Cerebellar nuclear complex (tissue), 1 donor: ENCODE data around the gene FKRP.
"Not testable (repeated sequence)": the region's sequence is repeated elsewhere in the genome, so short reads cannot be mapped to it uniquely, and the experiment has no call there.

Experiments used
- DNase-seq, 2 experiments: peaks; one replicate each; lab custom pipeline; 2025; lab: John Stamatoyannopoulos, UW

The FKRP gene

DNA sequence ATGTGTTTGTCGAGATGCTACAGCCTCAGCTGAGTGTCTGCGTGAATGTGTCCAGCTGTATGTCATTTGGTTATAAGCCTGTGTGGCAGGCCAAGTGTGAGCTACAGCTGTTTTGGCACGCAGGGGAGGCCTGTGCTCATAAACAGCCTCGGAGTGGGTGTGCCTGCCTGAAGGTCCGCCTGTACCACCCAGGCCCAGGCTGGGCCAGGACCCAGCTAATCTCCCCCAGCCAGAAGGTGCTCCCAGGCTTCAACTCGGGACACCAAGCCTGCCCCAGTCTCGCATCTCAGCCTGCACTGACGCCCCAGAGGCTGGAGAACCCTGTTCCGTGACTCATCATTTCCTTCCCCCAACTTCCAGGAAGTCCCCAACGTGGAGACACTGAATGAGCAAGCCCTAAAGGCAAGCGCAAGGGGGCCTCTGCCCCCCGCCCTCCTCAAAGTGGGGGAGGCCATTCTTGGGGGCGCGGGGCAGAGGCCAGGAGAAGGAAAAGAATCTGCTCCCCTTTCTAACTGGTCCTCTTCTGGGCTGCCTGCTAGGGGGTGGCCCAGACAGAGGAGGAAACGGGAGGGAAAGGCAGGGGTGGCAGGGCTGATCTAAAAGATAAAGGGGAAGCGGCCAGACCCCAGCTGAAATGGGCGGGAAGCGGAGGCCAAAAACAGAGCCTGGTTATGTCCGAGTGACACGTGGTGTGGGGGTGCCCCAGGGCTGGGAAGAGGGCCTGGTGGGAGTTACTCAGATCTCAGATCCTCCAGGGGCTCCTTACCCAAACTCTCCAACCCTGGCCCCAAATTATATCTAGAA is 40.6 kb downstream of the FKRP start:
- DNase-seq, result no peak

DNA sequence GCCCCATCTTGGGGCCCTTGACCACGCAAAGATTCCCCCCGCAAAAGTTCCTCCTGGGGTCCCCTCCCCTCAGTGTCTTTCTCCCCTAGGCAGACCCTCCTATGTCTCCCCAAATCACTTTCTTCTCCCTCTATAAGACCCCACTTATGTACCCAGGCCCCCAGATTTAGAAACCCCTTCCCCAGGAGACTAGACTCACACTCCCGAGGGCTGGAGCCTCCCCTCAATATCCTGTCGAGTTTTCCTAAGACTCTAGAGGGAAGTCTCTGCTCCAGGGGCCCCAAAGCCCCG is 41.1 kb downstream of the FKRP start:
- DNase-seq, result no peak

DNA sequence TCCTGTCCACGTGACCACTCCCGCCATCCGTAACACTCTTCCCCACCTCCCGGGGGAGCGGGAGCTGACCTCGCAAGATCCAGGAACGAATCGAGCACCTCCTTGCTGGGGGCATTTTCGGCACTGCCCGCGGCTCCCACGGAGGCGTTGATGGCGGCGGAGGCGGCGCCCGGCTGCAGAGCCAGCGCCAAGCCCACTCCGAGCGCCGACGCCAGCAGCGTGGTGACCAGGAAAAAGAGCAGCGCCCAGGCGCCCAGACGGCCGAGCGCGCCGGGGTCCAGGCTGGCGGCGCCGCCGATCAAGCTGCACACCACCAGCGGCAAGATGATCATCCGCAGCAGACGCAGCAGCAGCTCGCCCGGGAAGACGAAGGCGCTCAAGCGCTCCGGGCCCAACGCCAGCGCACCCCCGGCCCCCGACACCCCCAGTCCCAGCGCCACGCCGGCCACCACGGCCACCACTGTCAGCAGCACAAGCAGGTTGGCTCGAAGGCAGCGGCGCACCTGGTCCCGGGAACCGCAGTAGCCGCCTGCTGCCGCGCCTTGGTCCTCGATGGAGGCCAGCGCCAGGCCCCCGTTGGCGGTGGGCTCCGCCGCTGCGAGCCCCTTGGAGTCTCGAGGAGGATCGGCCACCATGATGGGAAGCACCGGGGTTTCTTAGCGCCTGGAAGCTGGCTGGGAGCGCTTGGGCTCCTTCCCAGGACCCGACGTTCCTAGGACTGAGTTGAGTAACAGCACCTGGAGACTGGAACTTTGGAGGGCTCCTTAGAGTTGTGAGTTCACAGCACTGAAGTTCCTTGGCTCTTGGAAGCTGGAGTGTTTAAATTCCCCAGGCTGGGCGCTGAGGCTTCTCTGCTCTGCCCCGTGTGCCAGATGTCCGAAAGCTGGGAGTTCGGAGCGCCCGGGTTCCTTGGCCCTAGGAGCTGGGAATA is 41.7 kb downstream of the FKRP start:
- DNase-seq, result no peak

DNA sequence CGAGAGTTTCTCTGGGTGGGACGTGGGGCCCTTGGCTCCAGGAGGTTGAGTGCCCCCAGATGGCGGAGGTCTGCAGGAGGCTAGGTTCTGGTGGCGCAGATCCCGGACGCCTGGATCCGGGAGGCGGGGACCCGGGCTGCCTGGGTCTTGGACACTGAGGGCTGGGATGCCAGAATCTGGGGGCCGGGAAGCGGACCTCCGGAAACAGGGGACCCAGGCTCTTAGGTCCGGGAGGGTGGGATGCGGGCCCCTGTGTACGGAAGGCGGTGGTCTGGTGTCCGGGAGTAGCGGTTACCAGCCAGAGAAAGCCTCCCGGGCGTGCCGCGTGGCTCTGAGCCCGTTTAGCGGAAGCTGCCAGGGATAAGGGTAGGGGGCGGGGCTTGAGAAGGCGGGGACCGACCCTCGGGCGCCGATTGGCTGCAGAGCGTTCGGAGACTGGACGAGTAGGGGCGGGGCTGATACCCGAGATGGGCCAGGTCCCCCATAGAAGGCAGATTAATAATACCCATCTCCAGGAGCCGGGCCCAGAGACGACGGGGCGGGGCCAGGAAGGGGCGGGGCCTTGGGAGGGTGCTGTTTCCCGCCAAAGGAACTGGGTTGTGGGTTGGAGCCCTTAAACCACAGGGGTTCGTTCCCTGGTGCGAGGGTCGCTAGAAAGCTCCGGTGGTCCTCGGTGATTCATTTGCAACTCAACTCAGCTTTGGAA is 42.6 kb downstream of the FKRP start, which contains the start of gene SLC1A5:
Gene SLC1A5 (minus strand): TSS at position 333 of the 706 bp plus-strand sequence. CDS start 629 bp downstream, outside the sequence.
- no peak for DNase-seq

DNA sequence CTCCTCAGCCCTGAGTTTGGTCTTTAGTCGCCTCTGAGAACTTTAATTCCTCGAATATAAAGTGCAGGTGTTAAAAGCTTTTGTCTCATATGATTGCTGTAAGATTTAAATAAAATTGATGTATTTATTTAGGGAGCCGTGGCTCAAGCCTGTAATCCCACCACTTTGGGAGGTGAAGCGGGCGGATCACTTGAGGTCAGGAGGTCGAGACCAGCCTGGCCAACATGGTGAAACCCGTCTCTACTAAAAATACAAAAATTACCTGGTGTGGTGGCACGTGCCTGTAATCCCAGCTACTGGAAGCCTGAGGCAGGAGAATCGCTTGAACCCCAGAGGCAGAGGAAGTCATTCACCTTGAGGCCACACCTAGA is 43.1 kb downstream of the FKRP start:
- DNase-seq, result no peak

DNA sequence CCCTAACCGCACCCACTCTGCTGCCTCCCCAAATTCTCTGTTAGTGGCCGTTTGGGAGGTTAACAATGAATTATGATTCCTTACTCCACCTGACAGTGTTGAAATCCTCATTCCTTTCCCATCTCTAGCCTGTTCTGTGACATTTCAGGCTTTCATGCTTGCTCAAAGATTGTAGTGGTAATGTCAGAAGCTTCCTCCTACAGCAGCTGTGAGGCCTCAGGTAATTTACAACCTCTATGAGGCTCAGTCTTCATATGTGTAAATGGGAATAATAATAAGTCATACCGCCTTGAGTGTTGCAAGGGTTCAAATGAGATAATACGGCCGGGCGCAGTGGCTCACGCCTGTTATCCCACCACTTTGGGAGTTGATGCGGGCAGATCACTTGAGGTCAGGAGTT is 43.5 kb downstream of the FKRP start:
- DNase-seq, result no peak

DNA sequence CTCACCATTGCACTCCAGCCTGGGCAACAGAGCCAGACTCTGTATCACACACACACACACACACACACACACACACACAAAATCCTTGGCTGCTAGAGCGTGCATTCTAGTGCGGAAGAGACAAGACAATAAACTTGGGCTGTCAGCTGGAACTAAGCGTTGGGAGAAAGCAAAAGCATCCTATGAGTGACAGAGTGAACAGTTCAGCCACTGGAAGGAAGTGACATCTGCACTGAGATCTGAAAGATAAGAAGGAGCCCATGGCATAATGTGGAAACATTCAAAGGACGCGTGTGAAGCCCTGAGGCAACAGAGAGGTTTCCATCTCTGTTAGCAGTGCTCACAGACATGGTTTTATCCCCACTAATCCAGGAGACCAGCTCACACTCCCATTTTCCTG is 46.1 kb downstream of the FKRP start:
- no peak for DNase-seq

DNA sequence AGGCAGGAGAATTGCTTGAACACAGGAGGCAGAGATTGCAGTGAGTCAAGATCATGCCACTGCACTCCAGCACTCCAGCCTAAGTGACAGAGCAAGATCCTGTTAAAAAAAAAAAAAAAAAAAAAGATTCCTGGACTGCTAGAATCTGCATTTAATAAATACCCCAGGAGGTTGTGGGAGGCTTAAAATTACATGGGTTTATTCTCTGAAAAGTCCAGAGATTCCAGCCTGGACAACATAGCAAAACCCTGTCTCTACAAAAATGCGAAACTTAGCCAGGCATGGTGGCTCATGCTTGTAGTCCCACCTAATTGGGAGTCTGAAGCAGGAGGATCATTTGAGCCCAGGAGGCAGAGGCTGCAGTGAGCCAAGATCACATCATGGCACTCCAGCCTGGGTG is 52.0 kb downstream of the FKRP start:
- DNase-seq, result no peak

DNA sequence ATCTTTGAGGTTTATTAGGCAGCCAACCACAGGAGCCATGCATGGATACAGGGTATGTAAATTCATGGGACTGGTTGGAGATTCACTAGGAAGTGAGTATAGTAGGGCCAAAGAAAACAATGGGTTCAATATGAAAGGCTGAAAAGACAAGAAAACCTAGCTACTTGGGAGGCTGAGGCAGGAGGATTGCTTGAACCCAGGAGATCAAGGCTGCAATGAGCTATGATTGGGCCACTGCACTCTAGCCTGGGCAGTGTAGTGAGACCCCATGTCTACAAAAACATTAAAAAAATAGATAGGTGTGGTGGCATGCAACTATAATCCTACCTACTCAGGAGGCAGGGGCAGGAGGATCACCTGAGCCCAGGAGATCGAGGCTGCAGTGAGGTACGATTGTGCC is 52.9 kb downstream of the FKRP start:
- DNase-seq, result no peak

DNA sequence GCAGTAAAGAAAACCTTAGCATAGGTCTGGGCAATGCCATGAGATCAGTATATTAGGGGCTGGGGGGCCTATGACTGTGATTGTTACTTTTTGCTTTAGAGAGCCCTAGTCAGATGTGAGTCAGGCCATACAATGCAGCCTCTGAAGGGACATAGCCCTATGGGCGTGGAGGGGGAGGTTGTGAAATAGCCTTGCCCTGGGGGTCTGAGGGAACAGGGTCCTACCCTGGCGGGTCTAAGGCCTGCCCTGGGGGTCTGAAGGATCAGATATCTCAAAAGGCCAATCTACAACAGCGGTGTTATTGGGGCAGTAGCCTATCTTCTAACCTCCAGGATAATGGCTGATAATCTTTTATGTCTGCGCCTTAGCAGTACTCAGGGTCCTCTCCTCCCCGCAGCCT is 56.3 kb downstream of the FKRP start:
- no peak for DNase-seq

DNA sequence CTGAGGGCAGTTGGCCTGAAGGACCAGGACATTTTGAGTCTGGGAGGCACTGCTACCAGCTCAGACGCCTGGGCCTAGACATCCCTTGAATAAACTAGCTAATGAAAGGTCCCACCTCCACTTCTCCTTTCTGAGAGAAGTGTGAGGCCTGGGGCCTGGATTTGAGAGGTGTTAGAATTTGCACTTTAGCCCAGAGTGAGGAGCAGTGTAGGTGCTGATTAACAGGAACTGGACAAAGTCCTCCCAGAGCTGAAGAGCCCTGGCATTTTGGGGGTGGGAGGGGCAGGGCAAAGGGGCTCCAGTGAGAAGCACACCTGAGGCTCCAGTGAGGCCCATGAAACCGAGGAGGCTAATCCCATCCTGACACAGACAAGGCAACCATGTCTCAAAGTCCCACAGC is 57.7 kb downstream of the FKRP start:
- DNase-seq, result no peak

DNA sequence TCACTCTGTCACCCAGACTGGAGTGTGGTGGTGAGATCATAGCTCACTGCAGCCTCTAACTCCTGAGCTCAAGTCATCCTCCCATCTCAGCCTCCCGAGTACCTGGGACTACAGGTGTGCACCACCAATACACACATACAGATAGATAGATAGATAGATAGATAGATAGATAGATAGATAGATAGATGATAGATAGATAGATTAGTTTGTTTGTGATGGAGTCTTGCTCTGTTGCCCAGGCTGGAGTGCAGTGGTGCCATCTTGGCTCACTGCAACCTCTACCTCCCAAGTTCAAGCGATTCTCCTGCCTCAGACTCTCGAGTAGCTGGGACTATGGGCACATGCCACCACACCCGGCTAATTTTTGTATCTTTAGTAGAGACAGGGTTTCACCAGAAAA is 58.6 kb downstream of the FKRP start:
- not testable (repeated sequence) for DNase-seq

DNA sequence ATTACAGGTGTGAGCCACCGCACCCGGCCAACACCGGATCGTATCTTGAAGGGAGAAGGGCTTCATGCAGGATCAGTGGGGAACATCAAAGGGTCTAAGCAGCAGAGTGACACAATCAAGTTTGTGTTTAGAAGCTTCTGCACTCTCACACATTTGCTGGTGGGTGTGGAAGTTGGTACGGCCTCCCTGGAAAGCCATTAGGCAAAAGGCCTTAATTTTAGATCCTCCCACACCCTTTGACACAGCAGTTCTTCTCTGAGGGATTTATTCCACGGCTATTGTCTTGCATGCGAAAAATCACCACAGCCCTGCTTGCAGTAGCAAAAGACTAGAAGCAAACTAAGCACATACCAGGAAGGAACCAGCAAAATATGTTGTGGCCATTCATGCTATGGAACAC is 60.8 kb downstream of the FKRP start:
- no peak for DNase-seq
